GM19463 (cell line): ENCODE measurements around the gene CABP1.
"Not testable (repeated sequence)": the region's sequence is repeated elsewhere in the genome, so short reads cannot be mapped to it uniquely, and the experiment has no call there.

ENCODE experiments used
- ATAC-seq: cut with Tn5 transposase; IDR thresholded peaks from one replicate; pipeline ENCODE4 v1.9.1; 2021; ENCODE audit warnings: mild to moderate bottlenecking, moderate library complexity; ENCODE audit not compliant: unreplicated experiment

The CABP1 gene

GRCh38 chr12:120663741-120664140, 23.3 kb downstream of the CABP1 start:
- ATAC-seq = no peak

- ATAC-seq = no peak
Measured at GRCh38 chr12:120666571-120667390, 26.4 kb downstream of the CABP1 start.

GRCh38 chr12:120668091-120668867, 27.9 kb downstream of the CABP1 start:
- ATAC-seq = no peak

- peak; percentile 72 for ATAC-seq
Measured at GRCh38 chr12:120668868-120669840, 28.7 kb downstream of the CABP1 start.

- not testable (repeated sequence) for ATAC-seq
Measured at GRCh38 chr12:120670237-120670636, 29.8 kb downstream of the CABP1 start.

- no peak for ATAC-seq
Measured at GRCh38 chr12:120670667-120671066, 30.2 kb downstream of the CABP1 start.

GRCh38 chr12:120674097-120674636, 33.7 kb downstream of the CABP1 start:
- no peak for ATAC-seq

DNA sequence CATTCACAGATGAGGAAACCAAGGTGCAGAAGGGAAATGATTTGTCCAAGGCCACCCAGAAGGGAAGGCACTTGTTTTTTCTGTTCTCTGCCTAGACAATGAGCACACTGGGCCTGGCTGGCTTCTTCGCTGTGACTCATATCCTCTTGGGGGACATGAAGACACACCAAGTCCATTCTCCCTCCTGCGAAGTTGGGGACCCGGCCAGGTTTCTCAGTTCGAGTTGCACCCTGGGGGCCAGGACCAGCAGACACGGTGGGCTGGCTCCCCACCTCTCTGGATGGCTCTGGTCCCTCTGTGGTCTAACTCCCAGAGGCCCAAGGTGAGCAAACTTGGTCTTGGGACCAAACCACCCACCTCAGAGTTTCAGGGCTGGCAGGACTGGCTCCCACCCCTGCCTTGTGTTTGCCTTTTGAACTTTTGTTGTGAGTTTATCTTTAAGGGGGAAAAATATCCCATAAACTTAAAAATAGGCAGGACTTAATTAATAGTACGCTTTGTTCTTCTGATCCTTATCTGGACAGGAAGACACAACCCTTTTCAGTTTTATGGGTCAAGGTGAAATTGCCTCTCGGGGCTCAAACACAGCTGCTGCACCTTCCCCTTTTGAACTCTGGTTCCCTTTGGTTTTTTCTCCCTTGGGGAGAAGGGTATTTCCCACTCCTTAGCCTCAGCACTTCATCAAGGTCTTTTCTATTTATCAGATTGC, 37.5 kb downstream of the CABP1 start:
- ATAC-seq = peak; percentile 68

DNA sequence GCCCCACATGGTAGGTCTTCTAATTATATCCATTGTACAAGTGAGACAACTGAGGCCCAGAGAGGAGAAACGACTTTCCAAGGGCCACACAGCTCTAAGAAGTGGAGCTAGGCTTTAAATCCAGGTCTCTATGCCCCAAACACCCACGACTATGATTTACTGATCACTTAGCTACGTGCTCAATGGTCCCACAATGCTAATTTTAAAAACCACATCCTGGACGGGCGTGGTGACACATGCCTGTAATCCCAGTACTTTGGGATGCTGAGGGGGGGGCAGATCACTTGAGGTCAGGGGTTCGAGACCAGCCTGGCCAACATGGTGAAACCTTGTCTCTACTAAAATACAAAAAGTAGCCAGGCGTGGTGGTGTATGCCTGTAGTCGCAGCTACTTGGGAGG, 38.1 kb downstream of the CABP1 start:
- no peak for ATAC-seq

DNA sequence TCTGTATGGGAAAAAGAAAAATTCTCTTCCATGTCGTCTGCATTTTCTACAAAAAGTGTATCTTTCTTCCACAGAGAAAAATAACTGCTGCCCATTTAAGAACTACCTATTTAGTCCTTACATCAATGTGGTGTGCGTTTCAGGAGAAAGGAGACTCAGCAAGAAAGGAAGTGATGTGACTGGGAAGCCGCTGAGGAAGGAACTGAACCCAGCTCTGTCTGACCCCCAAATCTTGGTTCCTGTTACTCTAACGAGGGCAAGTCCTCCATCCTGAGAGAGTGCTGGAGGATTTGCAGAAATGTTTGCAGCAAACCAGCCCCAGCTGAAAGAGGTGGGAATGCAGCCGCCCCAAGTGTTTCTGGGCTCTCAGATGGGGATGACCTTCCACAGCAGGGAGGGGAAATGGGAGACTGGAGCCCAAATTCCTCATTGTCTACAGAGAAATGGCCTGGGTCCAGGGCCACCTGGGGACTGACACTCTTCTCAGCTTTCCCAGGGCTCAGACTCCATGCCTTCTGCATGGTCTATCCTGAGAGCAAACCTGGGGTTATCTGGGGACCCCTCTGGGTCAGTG, 39.8 kb downstream of the CABP1 start:
- no peak for ATAC-seq

GRCh38 chr12:120684523-120684932, 44.1 kb downstream of the CABP1 start:
- no peak for ATAC-seq

DNA sequence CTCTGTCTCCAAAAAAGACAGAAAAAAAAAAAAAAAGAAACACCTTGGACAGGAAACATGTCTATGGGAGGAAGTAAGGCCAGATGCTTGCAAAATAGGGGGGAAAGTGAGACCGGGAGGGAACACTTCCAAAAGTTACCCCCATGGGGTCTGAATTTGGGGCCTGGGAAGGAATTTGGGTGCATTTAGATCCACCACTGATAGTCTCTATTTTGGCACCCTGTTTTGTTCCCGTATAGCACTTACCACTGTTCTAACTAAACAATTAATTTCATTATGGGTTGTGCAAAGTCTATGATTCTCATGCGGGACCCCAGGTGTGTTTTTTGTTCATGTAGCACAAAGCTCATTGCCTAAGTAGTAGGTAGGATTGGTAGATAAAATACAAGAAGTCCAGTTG, 45.1 kb downstream of the CABP1 start:
- no peak for ATAC-seq

DNA sequence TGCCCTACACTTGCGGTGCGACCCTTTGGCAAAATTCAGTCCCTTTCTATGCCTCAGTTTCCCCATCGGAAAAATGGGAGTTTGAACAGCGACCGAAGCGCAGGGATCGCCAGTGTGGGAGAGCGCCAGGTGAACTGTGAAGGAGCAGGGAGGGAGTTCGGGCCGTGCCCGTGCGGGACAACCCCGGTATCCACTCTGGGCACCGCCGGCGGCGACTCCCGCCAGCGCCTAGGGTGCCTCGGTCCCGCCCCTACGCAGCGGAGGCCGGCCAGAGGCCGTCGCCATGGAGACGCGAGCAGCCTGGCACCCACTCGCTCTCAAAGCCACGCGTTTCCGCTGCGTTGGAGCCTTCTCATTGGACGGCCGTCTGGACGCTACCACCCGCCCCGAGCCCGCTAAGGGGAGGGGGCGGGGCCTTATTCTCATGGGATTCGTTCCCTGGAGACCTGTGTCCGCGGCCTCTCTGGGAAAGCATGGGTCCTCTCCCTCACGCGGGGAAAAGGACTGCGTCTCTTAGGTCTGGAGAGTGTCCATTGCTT, 45.8 kb downstream of the CABP1 start:
- ATAC-seq = peak; percentile 69

DNA sequence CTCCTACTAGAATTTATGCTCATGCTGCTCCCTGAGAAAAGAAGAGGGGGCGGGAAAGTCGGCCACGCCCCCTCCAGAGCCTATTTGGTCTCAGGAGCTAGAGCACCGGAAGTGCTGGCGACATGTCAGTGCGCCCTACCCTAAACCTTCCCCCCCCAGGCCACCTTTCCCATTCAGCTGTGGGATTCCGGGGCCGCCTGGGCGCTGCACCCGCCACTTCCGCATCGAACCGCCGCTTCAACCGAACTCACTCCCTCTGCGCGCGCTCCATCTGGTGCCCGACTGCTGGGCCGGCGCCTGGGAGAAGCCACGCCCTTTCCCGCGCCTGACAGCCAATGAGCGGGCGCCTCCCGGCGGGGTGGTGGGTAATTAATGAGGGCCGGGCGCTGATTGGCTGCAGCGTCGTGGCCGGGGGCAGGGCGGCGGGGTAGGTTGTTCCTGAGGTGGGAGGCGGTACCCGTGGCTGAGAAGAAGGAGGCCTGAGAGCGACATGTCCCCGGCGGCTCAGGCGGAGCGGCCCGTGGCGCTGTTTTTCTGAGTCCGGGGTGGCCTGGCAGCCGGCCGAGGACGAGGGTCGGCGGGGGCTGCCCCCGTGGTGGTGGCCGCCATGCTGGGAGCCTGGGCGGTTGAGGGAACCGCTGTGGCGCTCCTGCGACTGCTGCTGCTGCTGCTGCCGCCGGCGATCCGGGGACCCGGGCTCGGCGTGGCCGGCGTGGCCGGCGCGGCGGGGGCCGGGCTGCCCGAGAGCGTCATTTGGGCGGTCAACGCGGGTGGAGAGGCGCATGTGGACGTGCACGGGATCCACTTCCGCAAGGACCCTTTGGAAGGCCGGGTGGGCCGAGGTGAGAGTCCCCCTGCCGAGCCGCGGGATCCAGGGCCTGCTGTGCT, 46.5 kb downstream of the CABP1 start, which contains the start of gene MLEC:
Gene MLEC (plus strand): TSS at position 460 of the 888 bp plus-strand sequence. CDS start 148 bp downstream, at position 608.
- peak; percentile 66 for ATAC-seq

- ATAC-seq = no peak
Measured at GRCh38 chr12:120687578-120688289, 47.3 kb downstream of the CABP1 start.

GRCh38 chr12:120688527-120689071, 48.2 kb downstream of the CABP1 start:
- no peak for ATAC-seq

DNA sequence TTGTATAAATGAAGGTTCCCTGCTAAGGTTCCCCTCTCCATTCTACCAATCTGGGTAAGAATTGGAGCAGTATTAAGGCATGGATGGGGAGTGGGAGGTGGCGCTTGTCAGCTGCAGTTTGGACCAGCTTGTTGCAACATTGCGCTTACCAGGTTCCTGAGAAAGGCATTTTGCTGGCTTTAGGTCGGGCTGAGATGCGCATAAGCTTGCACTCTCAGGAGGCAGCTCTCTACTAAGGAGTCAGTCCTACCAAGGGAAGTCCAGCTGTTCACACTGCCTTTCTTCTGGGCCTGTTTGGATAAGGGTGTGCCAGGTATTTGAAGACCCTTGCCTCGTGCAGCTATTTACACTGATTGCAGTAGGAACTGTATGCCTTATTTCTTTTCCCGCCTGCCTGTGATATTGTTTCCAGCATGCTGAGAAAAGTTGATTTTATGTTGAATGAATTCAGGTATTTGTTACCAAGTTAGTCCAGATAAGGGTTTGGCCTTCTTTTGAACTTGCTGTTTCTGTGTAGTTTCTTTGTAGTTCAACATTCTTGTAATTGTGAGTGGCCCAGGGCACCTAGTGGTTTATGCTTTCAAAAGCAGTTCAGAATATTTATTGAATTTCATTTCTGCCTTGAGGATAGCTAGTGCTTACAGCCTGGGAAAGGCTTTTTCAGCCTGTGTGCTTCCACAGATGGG, 49.1 kb downstream of the CABP1 start:
- no peak for ATAC-seq
